Stimulated activated CD8-positive, alpha-beta memory T cell treated with anti-CD3 and anti-CD28 coated beads, Interleukin-7, amount 100 ng/mL, for 48 hours (primary cell): ENCODE measurements around the gene HSD3B7.
A peak's percentile ranks its signal among the peaks of the same experiment; 100 is the strongest.
"Not testable (repeated sequence)": the region's sequence is repeated elsewhere in the genome, so short reads cannot be mapped to it uniquely, and the experiment has no call there.

Experiments
- DNase-seq, 2 donors: peaks; one replicate each; pipeline ENCODE4 v3.0.0-alpha.2; 2020; ENCODE audit warnings: low read depth in 1 of 2; ENCODE audit errors: extremely low read depth in 1 of 2

HSD3B7 gene

DNA sequence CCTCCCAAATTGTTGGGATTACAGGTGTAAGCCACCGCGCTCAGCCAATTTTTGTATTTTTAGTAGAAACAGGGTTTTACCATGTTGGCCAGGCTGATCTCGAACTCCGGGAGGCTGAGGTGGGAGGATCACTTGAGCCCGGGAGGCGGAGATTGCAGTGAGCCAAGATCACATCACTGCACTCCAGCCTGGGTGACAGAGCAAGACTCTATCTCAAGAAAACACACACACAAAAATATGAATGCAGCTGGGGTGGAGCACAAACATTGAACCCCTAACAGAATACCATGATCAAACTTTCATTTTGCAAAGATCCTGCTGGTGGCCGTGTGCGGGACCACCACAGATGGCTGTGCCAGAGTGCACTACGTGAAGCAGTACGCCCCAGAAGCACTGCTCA is 32.7 kb downstream of the HSD3B7 start:
- DNase-seq, result not testable (repeated sequence)

DNA sequence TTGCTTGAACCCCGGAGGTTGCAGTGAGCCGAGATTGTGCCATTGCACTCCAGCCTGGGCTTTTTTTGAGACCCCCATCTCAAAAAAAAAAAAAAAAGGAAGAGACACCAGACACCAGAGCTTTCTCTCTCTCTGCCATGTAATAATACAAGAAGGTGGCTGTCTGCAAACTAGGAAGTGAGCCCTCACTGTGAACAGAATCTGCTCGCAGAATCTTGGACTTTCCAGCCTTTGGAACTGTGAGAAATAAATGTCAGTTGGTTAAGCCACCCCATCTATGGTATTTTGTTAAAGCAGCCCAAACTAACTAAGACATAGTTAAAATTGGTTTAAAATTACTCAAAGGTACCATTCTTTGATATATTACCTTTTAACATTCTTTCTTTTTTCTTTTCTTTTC is 35.5 kb downstream of the HSD3B7 start:
- DNase-seq, result no peak

DNA sequence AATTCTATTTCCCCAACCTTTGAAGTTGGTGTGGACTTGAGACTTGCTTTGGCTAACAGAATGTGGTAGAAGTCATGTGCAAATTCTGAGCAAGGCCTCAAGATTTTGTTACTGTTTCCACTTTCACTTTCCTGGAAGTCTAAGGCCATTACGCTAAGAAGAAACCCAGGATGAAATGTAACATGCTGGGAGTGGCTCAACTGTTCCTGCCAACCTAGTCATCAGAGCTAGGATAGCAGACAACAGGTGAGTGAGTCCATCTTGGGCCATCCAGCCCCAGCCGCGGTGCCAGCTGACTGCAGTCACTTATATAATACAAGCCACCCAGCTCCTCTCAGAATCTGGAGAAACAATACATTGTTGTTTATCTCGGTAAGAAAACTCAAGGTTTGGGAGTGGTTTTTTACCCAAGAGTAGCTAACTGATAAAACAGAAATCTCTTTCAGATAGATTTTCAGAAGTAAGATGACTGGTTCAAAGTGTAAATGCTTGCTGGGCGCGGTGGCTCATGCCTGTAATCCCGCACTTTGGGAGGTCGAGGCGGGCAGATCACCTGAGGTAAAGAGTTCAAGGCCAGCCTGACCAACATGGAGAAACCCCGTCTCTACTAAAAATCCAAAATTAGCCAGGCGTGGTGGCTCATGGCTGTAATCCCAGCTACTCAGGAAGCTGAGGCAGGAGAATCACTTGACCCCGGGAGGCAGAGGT is 37.7 kb downstream of the HSD3B7 start:
- no peak for DNase-seq

DNA sequence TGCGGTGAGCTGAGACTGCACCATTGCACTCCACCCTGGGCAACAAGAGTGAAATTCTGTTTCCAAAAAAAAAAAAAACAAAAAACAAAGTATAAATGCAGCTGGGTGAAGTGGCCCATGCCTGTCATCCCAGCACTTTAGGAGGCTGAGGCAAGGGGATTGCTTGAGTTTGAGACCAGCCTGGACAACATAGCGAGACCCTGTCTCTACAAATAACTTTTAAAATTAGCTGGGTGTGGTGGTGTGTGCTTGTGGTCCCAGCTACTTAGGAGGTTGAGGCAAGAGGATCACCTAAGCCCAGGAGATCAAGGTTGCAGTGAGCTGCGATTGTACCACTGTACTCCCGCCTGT is 38.2 kb downstream of the HSD3B7 start:
- no peak for DNase-seq

DNA sequence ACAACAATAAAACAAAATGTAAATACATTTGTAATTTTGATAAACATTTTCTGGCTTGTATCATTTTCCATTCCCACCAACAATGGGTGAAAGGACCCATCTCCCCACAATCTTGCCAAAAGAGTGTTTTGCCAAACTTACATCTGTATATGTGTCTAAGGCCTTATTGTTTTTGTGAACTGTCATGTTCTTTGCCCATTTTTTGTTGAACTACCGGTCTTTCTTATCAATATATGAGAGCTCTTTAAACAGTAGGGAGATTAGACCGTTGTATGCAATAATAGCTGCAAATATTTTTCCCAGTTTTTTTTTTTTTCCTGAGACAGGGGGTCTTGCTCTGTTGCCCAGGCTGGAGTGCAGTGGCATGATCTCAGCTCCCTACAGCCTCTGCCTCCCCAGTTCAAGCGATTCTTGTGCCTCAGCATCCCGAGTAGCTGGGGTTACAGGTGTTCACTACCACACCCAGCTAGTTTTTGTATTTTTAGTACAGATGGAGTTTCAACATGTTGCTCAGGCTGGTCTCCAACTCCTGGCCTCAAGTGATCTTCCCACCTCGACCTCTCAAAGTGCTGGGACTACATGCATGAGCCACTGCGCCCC is 38.7 kb downstream of the HSD3B7 start:
- no peak for DNase-seq

DNA sequence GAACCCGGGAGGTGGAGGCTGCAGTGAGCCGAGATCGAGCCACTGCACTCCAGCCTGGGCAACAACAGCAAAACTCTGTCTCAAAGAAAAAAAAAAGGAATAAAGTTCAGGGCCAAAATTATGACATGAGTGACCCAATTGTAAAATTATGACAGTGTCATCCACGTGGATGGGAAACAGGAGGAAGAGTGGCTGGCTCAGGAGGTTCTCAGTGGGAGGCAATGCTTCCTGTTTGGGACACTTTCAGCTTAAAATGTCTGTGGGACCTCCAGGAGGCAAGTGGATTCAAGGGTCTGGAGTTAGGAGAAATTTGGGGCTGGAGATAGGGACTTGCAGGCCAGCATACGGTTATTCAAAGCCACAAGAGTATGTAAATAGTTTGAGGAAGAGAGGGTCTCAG is 40.3 kb downstream of the HSD3B7 start:
- no peak for DNase-seq

DNA sequence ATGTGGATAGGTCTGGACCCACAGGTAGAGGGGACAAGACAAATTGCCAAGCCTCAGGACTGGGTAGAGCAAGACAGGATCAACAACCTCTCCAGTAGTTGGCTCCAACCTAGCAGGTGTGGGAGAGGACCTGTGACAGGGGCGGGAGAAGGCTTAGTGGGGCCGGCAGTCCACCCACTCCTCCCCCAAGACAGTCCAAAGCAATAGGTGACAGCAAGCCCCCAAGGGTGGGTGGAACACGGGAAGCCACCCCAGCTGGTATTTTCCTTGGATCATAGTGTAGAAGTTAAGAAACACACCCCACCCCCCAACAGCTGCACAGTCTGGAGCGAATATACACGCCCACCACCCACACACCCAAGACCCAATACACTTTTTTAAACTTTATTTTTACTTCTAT is 44.3 kb downstream of the HSD3B7 start:
- no peak for DNase-seq

DNA sequence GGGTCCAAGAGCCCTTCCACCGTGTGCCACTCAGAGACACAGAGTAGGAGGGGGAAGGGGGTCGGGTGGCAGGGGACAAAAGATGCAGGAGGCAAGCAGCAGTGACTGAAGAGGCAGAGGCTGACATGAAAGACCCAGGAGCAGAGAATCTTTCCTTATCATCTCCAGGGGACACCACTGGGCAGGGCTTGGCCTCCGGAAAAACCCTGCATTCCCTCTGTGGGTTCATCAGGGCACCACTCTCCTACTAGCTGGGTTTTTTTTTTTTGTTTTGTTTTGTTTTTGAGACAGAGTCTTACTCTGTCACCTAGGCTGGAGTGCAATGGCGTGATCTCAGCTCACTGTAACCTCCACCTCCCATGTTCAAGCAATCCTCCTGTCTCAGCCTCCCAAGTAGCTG is 46.3 kb downstream of the HSD3B7 start:
- DNase-seq, result no peak

DNA sequence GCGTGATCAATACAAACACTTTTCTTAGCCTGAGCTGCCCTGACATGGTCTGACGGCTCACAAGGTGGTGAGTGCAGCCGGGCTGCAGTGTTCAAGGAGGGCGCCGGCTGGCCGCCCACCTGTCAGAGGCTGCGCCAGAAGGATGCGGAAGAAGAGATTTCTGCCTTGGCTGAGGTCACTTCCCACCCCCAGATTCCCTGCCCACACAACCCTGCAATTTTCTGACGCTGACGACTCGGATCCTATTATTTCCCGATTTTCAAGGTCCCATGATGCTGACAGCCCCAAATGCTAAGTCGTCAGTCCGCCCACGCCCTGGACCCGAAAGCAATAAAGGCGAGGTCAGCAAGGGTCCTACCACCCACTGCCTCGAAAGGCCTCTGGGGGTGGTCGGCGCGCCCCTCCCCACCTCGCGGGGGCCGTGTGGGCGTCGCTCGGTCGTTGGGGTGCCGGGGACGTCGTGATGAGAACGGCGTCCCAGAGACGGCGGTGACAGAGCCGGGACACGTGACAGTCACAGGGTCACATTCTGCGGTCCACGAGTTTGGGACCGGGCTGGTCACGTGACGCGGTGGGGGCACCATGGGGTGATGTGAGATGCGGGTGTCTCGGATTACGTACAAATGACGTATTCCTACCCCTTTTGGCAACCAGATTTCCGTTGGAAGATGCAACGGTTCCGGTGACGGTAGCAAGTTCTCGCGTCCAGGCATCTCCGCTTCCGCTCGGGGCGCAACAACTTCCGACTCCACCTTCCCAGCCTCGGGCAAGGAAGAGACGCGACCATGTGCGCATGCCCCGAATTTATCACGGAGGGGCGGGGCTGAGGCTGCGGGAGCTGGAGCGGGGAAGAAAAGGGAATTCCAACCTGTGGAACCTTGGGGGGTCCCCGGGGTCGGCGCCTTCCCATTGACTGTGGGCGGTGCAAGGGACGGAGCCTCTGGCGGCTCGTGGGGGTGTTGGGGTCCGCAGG is 48.0 kb downstream of the HSD3B7 start, which contains the start of gene STX4:
Gene STX4 (plus strand): TSS at position 823 of the 973 bp plus-strand sequence. CDS start 248 bp downstream, outside the sequence.
- DNase-seq, result peak; percentile 91 to 96

DNA sequence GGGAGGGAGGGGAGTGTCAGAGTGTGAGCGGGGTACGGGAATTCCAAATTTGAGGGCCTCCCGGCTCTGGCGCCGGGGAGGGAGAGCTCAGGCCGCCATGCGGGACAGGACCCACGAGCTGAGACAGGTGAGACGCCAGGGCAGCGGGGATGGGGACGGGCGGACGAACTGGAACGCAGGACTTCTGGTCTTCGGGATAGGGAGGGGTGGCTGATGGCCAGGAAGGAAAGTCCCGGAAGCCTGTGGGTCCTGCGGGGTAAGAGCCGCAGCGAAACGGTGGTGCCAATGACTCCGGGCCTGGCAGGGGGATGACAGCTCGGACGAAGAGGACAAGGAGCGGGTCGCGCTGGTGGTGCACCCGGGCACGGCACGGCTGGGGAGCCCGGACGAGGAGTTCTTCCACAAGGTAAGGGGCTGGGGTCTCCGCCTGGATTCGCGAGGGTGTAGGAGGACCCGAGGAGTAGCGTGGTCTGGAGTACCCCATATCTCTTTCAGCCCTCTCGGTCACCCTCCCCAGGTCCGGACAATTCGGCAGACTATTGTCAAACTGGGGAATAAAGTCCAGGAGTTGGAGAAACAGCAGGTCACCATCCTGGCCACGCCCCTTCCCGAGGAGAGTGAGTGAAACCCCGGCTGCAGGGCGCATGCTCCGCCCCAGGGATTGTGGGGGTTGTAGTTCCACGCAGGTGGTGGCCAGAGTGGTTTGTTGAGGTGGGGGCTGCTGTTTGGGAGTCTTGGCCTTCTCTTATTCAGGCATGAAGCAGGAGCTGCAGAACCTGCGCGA is 48.9 kb downstream of the HSD3B7 start:
- peak; percentile 74 to 85 for DNase-seq

DNA sequence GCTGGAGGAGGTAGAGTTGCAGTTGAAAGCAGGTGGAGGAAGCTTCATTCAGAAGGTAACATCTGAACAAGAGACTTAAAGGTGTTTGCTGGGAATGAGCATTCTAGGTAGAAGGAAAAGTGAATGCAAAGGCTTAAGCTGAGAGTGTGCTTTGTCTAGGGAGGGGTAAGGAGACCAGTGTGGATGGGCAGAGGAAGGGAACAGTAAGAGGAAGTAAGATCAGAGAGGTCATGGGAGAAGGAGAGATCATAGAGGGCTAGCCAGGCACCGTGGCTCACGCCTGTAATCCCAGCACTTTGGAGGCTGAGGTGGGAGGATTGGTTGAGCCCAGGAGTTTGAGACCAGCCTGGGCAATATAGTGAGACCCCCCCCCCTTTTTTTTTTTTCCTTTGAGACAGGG is 51.7 kb downstream of the HSD3B7 start:
- no peak for DNase-seq
